Activated CD4-positive, alpha-beta T cell treated with anti-CD3 and anti-CD28 coated beads, Interleukin-2, Interleukin-6, amounts not matched to agents 100 ng/mL and 50 ng/mL, durations not matched to agents 16 hours and 8 hours (primary cell): ENCODE measurements around the gene DNAJC5.
"Not testable (repeated sequence)": the region's sequence is repeated elsewhere in the genome, so short reads cannot be mapped to it uniquely, and the experiment has no call there.

Source experiments
- DNase-seq: peaks from one replicate; pipeline ENCODE4 v3.0.0-alpha.2; 2020

The DNAJC5 gene

GRCh38 chr20:63915471-63915870 lies 20.5 kb downstream of the DNAJC5 start:
- DNase-seq: no peak

- DNase-seq: not testable (repeated sequence)
Measured at GRCh38 chr20:63916371-63916939, 21.5 kb downstream of the DNAJC5 start.

- no peak for DNase-seq
Measured at GRCh38 chr20:63917811-63918210, 22.9 kb downstream of the DNAJC5 start.

- no peak for DNase-seq
Measured at GRCh38 chr20:63919130-63919529, 24.2 kb downstream of the DNAJC5 start.

GRCh38 chr20:63920226-63920625 lies 25.3 kb downstream of the DNAJC5 start:
- DNase-seq: no peak

- DNase-seq: no peak
Measured at GRCh38 chr20:63923651-63924050, 28.7 kb downstream of the DNAJC5 start.

GRCh38 chr20:63924241-63924640 lies 29.3 kb downstream of the DNAJC5 start:
- DNase-seq: no peak

GRCh38 chr20:63926298-63926697 lies 31.4 kb downstream of the DNAJC5 start:
- DNase-seq: no peak

- DNase-seq: no peak
Measured at GRCh38 chr20:63929071-63929470, 34.1 kb downstream of the DNAJC5 start.

GRCh38 chr20:63929473-63929883 lies 34.6 kb downstream of the DNAJC5 start:
- DNase-seq: not testable (repeated sequence)

- DNase-seq: no peak
Measured at GRCh38 chr20:63930971-63931553, 36.1 kb downstream of the DNAJC5 start.

- DNase-seq: no peak
Measured at GRCh38 chr20:63931735-63932134, 36.8 kb downstream of the DNAJC5 start.

GRCh38 chr20:63932606-63933160 lies 37.8 kb downstream of the DNAJC5 start:
- DNase-seq: no peak

- DNase-seq: no peak
Measured at GRCh38 chr20:63933646-63934045, 38.7 kb downstream of the DNAJC5 start.

- no peak for DNase-seq
Measured at GRCh38 chr20:63934271-63935068, 39.5 kb downstream of the DNAJC5 start.

- no peak for DNase-seq
Measured at GRCh38 chr20:63935447-63935846, 40.5 kb downstream of the DNAJC5 start.

GRCh38 chr20:63937596-63937995 lies 42.7 kb downstream of the DNAJC5 start:
- DNase-seq: no peak

GRCh38 chr20:63939061-63939935 lies 44.4 kb downstream of the DNAJC5 start:
- no peak for DNase-seq

- DNase-seq: no peak
Measured at GRCh38 chr20:63940071-63940471, 45.1 kb downstream of the DNAJC5 start.

- DNase-seq: no peak
Measured at GRCh38 chr20:63940472-63941266, 45.7 kb downstream of the DNAJC5 start.

- peak; percentile 97 for DNase-seq
Measured at GRCh38 chr20:63941282-63942081, 46.6 kb downstream of the DNAJC5 start.
